ENCODE measurements around the gene THEMIS. TPM values are rescaled to one million over a fixed set of nuclear protein-coding genes. Genes with fewer than 3 reads are reported as not detected.

The THEMIS gene
- total RNA-seq, 1 donor, result under 0.01 TPM

DNA sequence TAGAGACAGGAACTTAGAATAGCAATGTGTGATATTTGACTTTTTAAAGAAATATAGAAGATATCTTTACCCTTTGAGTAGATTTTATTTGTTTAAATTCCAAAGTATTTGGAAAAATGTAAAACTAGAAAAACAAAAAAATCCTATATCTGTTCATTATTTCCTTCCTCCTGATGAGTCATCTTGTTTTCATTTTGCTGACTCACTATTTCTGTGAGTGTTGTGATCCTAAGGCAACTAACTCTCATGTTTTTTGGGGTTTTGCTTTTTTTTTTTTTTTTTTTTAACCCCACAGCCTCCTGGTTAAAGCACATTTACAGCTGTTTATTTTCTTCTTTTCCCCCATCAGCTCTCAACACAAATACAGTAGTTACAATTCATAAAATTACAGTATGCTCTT is 37.8 kb upstream of the THEMIS start:
- no peak overlapping the region for H3K4me3 ChIP-seq (ENCODE audit: low read depth, low read length)
- DNase-seq (ENCODE audit: low read depth), result peak; percentile 67
- TF ChIP-seq, protein P1, sequence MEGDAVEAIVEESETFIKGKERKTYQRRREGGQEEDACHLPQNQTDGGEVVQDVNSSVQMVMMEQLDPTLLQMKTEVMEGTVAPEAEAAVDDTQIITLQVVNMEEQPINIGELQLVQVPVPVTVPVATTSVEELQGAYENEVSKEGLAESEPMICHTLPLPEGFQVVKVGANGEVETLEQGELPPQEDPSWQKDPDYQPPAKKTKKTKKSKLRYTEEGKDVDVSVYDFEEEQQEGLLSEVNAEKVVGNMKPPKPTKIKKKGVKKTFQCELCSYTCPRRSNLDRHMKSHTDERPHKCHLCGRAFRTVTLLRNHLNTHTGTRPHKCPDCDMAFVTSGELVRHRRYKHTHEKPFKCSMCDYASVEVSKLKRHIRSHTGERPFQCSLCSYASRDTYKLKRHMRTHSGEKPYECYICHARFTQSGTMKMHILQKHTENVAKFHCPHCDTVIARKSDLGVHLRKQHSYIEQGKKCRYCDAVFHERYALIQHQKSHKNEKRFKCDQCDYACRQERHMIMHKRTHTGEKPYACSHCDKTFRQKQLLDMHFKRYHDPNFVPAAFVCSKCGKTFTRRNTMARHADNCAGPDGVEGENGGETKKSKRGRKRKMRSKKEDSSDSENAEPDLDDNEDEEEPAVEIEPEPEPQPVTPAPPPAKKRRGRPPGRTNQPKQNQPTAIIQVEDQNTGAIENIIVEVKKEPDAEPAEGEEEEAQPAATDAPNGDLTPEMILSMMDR (IDR thresholded peaks at IDR 0.05; ENCODE audit: insufficient read depth, low read length), result no peak

DNA sequence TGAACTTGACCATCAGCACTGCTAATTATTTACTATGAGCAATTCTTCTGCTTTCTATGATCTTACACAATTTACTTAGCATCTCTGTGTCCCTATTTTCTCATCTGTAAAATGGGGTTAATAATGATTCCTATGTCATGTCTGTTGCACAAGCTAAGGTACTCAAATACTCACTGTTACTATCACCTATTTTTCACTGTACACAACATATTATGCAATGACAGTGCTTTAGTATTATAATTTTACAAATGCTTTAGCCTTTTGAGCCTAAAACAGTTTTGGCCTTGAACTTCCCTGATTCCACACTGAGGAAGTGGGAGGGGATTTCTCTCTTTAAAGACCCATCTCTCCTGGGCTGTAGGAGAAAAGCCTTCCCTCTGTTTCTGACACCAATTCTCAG is 36.9 kb upstream of the THEMIS start:
- DNase-seq (ENCODE audit: low read depth), result no peak
- no peak overlapping the region for H3K4me3 ChIP-seq (ENCODE audit: low read depth, low read length)
- TF ChIP-seq, protein P1 (IDR thresholded peaks at IDR 0.05; ENCODE audit: insufficient read depth, low read length), result no peak

DNA sequence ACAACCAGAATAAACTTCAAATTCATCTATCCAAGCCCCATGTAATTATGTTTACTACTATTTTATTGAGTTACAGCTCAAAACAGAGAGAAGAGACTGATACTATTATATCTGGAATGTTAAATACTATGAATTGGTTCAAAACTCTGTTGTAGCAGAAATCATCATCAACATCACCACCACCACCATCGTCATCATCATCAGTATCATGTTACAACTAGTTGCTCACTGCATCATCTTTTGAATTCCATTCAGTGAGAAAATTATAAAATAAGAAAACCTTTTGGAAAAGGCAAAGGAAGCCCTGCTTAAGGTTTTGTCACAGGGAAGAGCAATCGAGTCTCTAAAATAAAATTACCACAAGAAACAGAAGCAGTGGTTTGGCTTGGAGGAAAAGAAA is 36.2 kb upstream of the THEMIS start:
- peak; percentile 9 for DNase-seq (ENCODE audit: low read depth)
- TF ChIP-seq, protein P1 (IDR thresholded peaks at IDR 0.05; ENCODE audit: insufficient read depth, low read length), result no peak
- H3K4me3 ChIP-seq (ENCODE audit: low read depth, low read length), result no peak overlapping the region

DNA sequence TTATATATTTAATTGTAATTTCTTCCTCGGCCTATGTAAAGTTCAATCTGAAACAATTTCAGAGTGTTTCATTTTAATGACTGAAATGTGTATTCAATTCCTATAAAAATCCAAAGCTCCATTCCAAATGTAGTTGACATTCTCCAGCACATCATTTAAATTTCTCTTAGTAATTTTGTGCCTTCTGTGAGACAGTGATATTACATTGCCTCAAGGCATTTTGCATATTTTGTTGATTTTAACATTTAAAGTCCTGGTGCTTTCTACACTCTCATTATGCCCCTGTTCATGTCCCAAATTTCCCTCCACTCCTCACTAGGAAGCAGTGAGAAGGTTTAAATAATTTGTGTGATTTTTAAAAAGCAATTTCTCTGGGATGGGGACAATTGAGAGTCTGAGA is 34.1 kb upstream of the THEMIS start:
- DNase-seq (ENCODE audit: low read depth), result no peak
- no peak overlapping the region for H3K4me3 ChIP-seq (ENCODE audit: low read depth, low read length)
- TF ChIP-seq, protein P1 (IDR thresholded peaks at IDR 0.05; ENCODE audit: insufficient read depth, low read length), result no peak

DNA sequence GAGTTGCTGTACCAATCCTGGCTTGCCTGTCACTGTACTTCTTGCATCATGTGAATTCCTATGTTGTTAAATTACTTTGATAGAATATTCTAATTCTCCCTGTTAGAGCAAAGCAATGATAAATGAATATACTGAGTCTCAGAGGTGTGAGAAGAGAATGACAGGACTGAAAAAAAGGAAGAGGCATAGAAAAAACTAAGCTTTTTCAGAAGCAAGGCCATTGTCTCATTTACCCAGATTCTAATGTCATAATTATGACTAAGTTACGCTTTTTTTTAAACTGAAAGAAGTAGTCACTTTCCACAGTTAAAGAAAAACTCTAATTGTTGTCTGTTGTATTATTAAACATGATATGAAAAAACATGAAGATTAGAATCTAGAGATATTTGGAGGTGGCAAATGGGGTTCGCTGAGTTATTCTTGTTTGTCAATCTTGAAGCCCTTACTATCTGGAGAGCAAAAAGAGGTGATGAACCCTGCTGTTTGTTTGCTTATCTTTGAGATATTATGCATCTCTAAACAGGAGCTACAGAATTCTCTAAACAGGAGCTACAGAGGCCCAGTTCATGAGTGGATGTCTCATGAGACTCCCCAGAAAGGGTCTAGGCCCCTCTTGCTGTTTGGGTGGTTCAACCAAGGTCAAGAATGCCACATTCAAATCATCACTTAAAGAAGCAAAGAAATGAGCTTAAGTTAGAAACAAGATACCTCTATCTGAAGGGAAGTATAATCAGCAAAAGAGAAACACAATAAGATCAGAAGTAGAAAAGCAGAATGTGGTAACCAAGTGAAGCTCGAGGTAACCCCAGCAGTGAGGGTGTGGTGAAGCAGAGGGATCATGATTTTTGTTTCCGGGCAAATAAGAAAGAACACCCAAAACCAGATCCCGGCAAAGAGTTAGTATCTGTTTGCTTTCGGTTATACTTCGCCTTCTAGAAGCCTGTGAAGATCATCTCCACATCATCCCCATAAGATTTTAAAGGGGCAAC is 33.3 kb upstream of the THEMIS start:
- H3K4me3 ChIP-seq (ENCODE audit: low read depth, low read length), result no peak overlapping the region
- no peak for DNase-seq (ENCODE audit: low read depth)
- TF ChIP-seq, protein P1 (IDR thresholded peaks at IDR 0.05; ENCODE audit: insufficient read depth, low read length), result no peak

DNA sequence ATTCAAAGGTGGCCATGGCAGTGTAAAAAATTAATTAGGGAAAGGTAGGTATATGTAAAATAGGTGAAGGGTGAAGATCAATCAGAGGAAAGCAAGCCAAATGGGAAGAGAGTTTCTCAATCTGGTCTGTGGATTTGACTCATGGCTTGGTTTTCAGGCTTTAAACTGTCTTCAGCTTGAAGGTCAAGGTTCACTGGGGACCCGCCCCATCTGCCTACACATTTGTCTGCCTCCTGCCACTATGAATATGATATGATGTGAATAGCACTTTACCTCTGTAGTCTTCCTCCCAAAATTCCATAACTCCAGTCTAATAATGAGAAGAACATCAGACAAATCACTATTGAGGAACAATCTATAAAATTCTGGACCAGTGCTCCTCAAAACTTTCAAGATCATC is 32.3 kb upstream of the THEMIS start:
- TF ChIP-seq, protein P1 (IDR thresholded peaks at IDR 0.05; ENCODE audit: insufficient read depth, low read length), result no peak
- H3K4me3 ChIP-seq (ENCODE audit: low read depth, low read length), result no peak overlapping the region

More for the DNA sequence above, 32.3 kb upstream of the THEMIS start:
- no peak for DNase-seq (ENCODE audit: low read depth)

Data from fibroblast of the aortic adventitia (primary cell).